Measurements from ENCODE around the gene ZNF664.

The ZNF664 gene

DNA sequence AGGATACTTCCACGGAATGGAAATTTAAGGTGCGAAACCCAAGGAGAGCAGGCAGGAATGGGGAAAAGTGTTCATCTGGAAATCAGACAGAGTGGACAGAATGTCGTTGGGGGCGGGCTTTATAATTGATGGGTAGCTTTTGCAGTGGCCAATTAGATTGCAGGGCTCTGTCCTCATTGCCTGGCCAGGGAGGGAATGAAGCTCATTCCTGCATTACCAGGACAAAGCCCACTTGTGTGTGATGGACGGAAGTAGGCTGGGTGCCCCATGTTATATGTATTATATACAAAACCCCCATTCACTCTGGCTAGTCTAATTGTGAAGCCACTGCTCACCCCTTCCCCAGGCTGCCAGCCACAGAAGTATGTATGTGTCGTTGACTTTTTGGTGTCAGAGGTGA, 23.6 kb downstream of the ZNF664 start:
- intact Hi-C loops (cut with DNase I; ENCODE audit: low total_unique reads) = no loop called here
- Histone ChIP-seq H3K27ac (no peak overlapping the region), H3K36me3 (peaks cover 12 to 39% (median 29%) of the 10 kb centered on the region in 3 donors), H3K9me3 (no peaks in the 10 kb centered on the region), H3K4me3 (no peak overlapping the region), H3K27me3 (no peaks in the 10 kb centered on the region), H3K4me1 (no peaks in the 10 kb centered on the region)
- TF ChIP-seq, protein P1, sequence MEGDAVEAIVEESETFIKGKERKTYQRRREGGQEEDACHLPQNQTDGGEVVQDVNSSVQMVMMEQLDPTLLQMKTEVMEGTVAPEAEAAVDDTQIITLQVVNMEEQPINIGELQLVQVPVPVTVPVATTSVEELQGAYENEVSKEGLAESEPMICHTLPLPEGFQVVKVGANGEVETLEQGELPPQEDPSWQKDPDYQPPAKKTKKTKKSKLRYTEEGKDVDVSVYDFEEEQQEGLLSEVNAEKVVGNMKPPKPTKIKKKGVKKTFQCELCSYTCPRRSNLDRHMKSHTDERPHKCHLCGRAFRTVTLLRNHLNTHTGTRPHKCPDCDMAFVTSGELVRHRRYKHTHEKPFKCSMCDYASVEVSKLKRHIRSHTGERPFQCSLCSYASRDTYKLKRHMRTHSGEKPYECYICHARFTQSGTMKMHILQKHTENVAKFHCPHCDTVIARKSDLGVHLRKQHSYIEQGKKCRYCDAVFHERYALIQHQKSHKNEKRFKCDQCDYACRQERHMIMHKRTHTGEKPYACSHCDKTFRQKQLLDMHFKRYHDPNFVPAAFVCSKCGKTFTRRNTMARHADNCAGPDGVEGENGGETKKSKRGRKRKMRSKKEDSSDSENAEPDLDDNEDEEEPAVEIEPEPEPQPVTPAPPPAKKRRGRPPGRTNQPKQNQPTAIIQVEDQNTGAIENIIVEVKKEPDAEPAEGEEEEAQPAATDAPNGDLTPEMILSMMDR (IDR thresholded peaks at IDR 0.05) = no peak
- DNase-seq = no peak

DNA sequence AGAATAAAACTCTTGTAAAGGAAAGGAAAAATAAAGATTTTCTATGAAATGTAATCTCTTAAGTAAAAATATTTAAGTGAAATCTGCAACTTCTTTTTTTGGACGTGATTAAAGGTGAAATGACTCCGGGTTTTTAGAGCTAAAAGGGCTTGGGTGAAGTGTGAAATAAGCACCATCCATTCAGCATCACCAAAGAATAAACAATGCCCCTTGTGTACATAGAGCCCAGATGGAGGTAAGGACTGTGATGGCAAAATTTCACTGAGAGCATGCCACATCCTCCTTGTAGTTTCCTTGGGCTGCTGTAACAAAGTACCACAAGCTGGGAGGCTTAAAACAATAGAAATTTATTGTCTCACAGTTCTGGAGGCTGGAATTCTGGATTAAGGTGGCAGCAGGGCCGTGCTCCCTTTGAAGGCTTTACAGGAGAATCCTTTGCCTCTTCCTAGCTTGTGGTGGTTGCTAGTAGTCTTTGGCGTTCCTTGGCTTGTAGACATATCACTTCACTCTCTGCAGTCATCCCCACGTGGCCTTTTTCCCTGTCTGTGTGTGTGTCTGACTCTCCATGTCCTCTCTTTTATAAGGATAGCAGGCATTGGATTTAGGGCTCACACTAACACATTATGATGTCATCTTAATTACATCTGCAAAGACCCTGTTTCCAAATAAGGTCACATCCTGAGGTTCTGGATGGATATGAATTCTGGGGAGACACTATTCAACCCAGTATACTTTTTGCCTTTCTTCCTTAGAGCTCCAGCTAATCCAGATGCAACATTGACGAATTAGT, 24.2 kb downstream of the ZNF664 start:
- Histone ChIP-seq H3K36me3 (peaks cover 8 to 39% (median 29%) of the 10 kb centered on the region in 3 donors), H3K4me1 (no peaks in the 10 kb centered on the region), H3K27me3 (no peaks in the 10 kb centered on the region), H3K9me3 (no peaks in the 10 kb centered on the region), H3K27ac (no peak overlapping the region), H3K4me3 (no peak overlapping the region)
- intact Hi-C loops (cut with DNase I; ENCODE audit: low total_unique reads) = no loop called here
- no peak for DNase-seq
- TF ChIP-seq, protein P1 (IDR thresholded peaks at IDR 0.05) = no peak

DNA sequence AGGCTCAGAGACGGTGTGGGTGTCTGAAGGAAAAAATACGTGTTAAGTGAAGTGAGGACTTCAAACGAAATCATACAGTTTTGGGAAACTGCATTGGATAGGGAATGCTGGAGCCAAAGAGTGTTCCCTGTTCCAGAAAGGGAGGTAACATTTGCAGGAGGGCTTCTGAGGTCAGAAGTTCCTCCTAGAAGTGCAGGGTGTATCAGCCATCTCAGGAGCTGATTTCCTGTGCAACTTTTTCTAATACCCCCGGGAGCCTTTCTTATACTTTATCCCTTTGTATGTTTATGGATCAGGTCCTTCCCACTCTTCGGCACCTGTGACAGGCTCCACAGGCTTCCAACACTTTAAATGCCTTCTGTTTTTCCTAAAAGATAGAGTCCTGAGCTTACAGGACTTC, 24.9 kb downstream of the ZNF664 start:
- Histone ChIP-seq H3K27ac (no peak overlapping the region), H3K9me3 (no peaks in the 10 kb centered on the region), H3K4me1 (no peaks in the 10 kb centered on the region), H3K4me3 (no peak overlapping the region), H3K27me3 (no peaks in the 10 kb centered on the region), H3K36me3 (peaks cover 8 to 42% (median 23%) of the 10 kb centered on the region in 3 donors)
- no peak for DNase-seq
- TF ChIP-seq, protein P1 (IDR thresholded peaks at IDR 0.05) = no peak
- intact Hi-C loops (cut with DNase I; ENCODE audit: low total_unique reads) = no loop called here

DNA sequence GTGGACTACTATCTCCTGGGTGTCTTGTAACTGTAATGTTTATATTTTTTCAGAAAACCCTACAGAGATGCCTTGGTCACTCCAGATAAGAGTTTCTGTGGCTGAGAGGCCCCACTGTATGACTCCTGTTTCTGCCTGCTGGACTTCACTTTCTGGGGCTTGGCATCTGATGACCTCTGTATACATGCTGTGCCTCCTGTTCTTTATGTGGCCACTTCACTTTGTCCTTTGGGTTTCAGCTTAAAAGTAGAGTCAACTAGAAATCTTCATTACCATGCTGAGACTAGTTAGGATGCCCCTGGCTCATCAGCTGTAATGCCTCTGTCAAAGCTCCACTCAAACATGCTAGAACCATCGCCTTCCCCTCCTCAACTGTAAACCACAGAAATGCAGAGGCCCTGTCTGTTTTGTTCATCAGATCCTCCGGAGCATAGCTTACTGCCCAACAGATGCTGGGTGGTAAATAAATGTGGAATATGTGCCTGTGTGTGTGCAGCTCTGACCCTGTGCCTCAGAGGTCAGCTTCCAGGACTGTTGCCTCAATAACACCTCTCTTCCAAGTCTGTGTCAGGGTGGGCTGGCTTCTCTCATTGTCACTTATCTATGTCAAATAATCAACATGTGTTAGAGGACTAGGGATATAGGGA, 25.5 kb downstream of the ZNF664 start:
- Histone ChIP-seq H3K27ac (no peak overlapping the region), H3K36me3 (peaks cover 8 to 42% (median 22%) of the 10 kb centered on the region in 3 donors), H3K4me3 (no peak overlapping the region), H3K4me1 (no peaks in the 10 kb centered on the region), H3K9me3 (no peaks in the 10 kb centered on the region), H3K27me3 (no peaks in the 10 kb centered on the region)
- no peak for DNase-seq
- TF ChIP-seq, protein P1 (IDR thresholded peaks at IDR 0.05) = no peak
- intact Hi-C loops (cut with DNase I; ENCODE audit: low total_unique reads) = no loop called here

DNA sequence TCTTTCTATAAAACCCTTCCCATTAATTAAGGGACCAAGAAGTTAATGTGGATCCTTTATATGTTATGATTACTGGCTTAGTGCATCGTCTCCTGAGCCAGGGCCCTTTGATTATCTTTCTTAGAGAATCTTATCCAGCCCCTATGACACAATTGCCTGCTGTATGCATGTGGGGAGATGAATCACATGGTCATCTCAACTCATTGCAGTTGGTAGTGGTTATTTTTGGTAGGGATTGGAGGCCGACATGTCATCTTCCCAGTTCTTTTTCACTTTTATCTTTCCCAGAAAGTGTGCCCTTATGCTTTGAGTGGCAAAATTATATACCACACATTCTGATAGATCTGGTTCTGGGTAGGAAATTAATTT, 26.0 kb downstream of the ZNF664 start:
- H3K4me1 ChIP-seq = no peaks in the 10 kb centered on the region

More for the DNA sequence above, 26.0 kb downstream of the ZNF664 start:
- peaks cover 8 to 42% (median 22%) of the 10 kb centered on the region in 3 donors for H3K36me3 ChIP-seq
- intact Hi-C loops (cut with DNase I; ENCODE audit: low total_unique reads) = no loop called here
- no peaks in the 10 kb centered on the region for H3K9me3 ChIP-seq
- H3K4me3 ChIP-seq = no peak overlapping the region
- DNase-seq = no peak
- no peaks in the 10 kb centered on the region for H3K27me3 ChIP-seq
- TF ChIP-seq, protein P1 (IDR thresholded peaks at IDR 0.05) = no peak
- H3K27ac ChIP-seq = no peak overlapping the region

Measured in tibial artery (tissue), 4 donors.